ENCODE measurements around the gene GLA.

The GLA gene

GRCh38 chrX:101348452-101349192, 59.1 kb downstream of the GLA start, which contains the start of gene TIMM8A (continued):
- TF ChIP-seq ZSCAN5A (tag by site-specific recombination; IDR thresholded peaks at IDR 0.05) (no peak), ZNF621 (tag by site-specific recombination; IDR thresholded peaks at IDR 0.05) (no peak), ZNF426 (tag by site-specific recombination; IDR thresholded peaks at IDR 0.05) (no peak), ZNF175 (tag by site-specific recombination; IDR thresholded peaks at IDR 0.05) (no peak), SP2 (tag by site-specific recombination; IDR thresholded peaks at IDR 0.05) (peak; percentile 89), ZNF510 (tag by site-specific recombination; IDR thresholded peaks at IDR 0.05; ENCODE audit: insufficient replicate concordance) (no peak), ZNF146 (tag by site-specific recombination; IDR thresholded peaks at IDR 0.05) (no peak), ZNF133 (tag by site-specific recombination; IDR thresholded peaks at IDR 0.05) (no peak), ZNF560 (tag by site-specific recombination; IDR thresholded peaks at IDR 0.05; ENCODE audit: borderline replicate concordance) (no peak), ZNF549 (tag by site-specific recombination; IDR thresholded peaks at IDR 0.05) (no peak), ZNF341 (tag by site-specific recombination; IDR thresholded peaks at IDR 0.05; ENCODE audit: low read depth) (peak; percentile 56), ZNF654 (tag by site-specific recombination; IDR thresholded peaks at IDR 0.05; ENCODE audit: low read depth) (no peak), ZBTB21 (tag by site-specific recombination; IDR thresholded peaks at IDR 0.05) (no peak), ZNF155 (tag by site-specific recombination; IDR thresholded peaks at IDR 0.05) (no peak), ZNF701 (tag by site-specific recombination; IDR thresholded peaks at IDR 0.05) (no peak), BCL11B (tag by site-specific recombination; IDR thresholded peaks at IDR 0.05; ENCODE audit: low read depth) (0 out of 2 replicates have a peak, but pooled peaks have one; percentile 9), KLF17 (tag by site-specific recombination; IDR thresholded peaks at IDR 0.05) (no peak), ZNF184 (tag by site-specific recombination; IDR thresholded peaks at IDR 0.05) (no peak), ZNF449 (tag by site-specific recombination; IDR thresholded peaks at IDR 0.05) (no peak), ZNF404 (tag by site-specific recombination; IDR thresholded peaks at IDR 0.05) (no peak), EGR2 (tag by site-specific recombination; IDR thresholded peaks at IDR 0.05; ENCODE audit: low read depth) (peak; percentile 91), ZNF26 (tag by site-specific recombination; IDR thresholded peaks at IDR 0.05) (no peak), ZNF239 (tag by site-specific recombination; IDR thresholded peaks at IDR 0.05) (no peak), ZNF518A (tag by site-specific recombination; conservative IDR thresholded peaks at IDR 0.05; ENCODE audit: low read depth) (no peak; the same call in 1 of the 2 replicates), ZSCAN30 (tag by site-specific recombination; IDR thresholded peaks at IDR 0.05) (no peak), HOXA7 (CRISPR knock-in tag; IDR thresholded peaks at IDR 0.05; ENCODE audit: borderline replicate concordance) (no peak), MZF1 (tag by site-specific recombination; IDR thresholded peaks at IDR 0.05; ENCODE audit: borderline replicate concordance) (no peak), ZNF626 (tag by site-specific recombination; IDR thresholded peaks at IDR 0.05) (no peak), ZNF837 (tag by site-specific recombination; IDR thresholded peaks at IDR 0.05) (no peak), ZNF768 (tag by site-specific recombination; IDR thresholded peaks at IDR 0.05) (no peak)

Data from HEK293 (cell line).